NCI-H1436 (cell line): ENCODE results near the gene AGFG2.
"Not testable (repeated sequence)": the region's sequence is repeated elsewhere in the genome, so short reads cannot be mapped to it uniquely, and the experiment has no call there.

ENCODE experiments used
- DNase-seq: peaks from one replicate; lab custom pipeline; 2025; lab: John Stamatoyannopoulos, UW

AGFG2 gene

DNA sequence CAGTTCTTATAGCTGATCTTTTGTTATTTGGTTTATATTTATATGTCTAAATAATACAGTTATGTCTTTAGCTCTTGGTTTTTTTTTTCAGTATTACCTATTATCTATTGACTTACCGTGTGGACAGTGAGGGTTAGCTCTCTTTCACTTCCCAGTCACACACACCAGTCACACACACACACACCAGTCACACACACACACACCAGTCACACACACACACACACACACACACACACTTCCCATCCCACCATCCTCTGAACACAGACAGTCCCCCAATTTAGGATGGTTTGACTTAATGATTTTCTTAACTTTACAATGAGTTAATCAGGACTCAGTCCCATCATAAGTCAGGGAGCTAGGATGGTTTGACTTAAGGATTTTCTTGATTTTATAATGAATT, 18.9 kb upstream of the AGFG2 start:
- DNase-seq, result no peak

DNA sequence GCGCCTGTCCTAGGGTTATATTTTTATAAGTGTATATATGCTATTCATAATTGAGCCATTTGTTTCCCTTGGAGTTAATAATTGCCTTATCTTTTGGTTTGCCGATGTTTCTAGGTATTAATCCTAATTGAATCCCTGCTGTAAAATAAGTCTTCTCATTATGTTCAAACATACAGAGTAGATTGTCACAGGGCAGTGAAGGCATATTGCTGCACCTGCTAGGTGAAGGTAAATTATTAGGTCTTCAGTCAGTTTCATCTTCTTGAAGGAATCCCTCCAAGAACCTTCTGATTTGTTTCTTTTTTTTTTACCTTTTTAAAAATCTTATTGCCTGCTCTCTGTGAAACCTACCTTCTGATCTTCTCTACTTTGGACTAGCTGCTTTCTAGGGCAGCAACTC, 17.9 kb upstream of the AGFG2 start:
- no peak for DNase-seq

DNA sequence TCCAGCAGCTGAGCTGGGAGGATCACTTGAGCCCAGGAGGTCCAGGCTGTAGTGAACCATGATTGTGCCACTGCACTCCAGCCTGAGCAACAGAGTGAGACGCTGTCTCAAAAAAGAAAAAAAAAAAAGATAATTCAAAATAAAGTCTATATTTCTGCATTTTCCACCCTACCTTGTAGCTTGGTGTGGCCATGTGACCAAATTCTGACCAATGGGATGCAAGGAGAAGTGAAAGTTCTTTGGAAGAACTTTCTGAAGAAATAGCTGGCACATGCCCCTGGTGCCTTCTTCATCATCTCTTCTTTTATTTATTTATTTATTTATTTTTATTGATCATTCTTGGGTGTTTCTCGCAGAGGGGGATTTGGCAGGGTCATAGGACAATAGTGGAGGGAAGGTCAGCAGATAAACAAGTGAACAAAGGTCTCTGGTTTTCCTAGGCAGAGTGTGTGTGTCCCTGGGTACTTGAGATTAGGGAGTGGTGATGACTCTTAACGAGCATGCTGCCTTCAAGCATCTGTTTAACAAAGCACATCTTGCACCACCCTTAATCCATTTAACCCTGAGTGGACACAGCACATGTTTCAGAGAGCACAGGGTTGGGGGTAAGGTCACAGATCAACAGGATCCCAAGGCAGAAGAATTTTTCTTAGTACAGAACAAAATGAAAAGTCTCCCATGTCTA, 17.0 kb upstream of the AGFG2 start:
- DNase-seq, result not testable (repeated sequence)

DNA sequence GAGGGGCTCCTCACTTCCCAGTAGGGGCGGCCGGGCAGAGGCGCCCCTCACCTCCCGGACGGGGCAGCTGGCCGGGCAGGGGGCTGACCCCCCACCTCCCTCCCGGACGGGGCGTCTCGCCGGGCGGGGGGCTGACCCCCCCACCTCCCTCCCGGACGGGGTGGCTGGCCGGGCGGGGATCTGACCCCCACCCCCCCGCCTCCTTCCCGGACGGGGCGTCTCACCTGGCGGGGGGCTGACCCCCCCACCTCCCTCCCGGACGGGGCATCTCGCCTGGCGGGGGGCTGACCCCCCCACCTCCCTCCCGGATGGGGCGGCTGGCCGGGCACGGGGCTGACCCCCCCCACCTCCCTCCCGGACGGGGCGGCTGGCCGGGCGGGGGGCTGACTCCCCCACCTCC, 15.8 kb upstream of the AGFG2 start:
- DNase-seq, result not testable (repeated sequence)

DNA sequence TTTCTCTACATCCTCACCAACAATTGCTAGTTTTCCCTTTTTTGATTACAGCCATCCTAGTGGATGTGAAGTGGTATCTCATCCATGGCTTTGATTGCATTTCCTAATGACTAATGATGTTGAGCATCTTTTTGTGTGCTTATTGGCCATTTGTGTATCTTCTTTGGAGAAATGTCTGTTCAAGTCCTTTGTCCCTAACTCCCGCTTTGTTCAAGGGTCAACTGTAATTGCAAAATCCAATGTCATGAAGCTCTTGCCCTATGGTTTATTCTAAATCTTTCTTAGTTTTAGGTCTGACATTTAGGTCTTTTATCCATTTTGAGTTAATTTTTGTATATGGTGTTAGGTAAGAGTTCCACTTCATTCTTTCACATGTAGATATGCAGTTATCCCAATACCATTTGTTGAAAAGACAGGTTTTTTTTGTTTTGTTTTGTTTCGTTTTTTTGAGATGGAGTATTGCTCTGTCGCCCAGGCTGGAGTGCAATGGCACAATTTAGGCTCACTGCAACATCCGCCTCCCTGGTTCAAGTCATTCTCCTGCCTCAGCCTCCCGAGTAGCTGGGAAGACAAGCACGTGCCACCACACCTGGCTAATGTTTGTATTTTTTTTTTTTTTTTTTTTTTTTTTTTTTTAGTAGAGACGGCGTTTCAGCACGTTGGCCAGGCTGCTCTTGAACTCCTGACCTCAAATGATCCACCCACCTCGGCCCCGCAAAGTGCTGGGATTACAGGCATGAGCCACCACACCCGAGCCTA, 10.7 kb upstream of the AGFG2 start:
- not testable (repeated sequence) for DNase-seq

DNA sequence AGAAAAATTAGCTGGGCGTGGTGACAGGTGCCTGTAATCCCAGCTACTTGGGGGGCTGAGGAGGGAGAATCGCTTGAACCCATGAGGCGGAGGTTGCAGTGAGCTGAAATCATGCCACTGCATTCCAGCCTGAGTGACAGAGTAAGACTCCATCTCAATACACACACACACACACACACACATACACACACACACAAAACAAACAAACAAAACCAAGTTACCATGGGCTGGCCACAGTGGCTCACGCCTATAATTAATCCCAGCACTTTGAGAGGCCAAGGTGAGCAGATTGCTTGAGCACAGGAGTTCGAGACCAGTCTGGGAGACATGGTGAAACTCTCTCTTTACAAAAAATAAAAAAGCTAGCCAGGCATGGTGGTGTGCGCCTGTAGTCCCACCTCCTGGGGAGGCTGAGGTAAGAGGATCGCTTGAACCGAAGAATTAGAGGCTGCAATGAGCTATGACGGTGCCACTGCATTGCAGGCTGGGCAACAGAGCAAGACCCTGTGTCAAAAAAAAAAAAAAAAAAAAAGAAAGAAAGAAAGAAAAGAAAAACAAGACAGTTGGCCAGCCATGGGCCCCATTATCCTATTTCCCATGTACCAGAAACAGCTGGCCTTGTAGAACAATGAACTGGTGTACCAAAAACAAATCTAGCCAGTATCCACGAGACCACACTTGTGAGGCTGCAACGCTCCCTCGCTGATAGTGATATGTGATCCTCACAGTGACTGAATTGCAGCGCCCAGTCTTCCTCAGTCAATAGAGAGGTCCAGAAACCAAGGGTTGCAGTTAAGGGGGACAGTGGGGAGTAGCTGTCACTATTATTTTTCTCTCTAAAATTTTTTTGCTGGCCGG, 6.6 kb upstream of the AGFG2 start:
- DNase-seq, result no peak

DNA sequence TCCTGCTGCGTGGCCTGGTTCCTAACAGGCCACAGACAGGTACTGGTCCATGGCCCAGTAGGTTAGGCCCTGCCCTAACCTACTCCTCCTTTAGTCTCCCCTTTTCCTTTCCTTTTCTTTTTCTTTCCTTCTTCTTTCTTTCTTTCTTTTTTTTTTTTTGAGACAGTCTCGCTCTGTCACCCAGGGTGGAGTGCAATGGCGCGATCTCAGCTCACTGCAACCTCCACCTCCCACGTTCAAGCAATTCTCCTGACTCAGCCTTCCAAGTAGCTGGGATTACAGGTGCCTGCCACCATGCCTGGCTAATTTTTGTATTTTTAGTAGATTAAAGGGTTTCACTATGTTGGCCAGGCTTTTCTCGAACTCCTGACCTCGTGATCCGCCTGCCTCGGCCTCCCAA, 3.0 kb upstream of the AGFG2 start:
- DNase-seq, result not testable (repeated sequence)

DNA sequence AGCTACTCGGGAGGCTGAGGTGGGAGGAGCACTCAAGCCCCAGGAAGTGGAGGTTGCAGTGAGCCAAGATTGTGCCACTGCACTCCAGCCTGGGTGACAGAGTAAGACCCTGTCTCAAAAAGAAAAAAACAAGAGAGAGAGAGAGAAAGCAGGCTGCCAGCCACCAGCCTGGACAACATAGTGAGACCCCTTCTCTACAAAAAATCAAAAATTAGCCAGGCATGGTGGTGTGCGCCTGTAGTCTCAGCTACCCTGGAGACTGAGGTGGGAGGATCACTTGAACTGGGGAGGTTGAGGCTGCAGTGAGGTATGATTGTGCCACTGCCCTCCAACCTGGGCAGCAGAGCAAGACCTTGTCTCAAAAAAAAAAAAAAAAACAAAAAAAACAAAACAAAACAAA, 2.3 kb upstream of the AGFG2 start:
- DNase-seq, result not testable (repeated sequence)

DNA sequence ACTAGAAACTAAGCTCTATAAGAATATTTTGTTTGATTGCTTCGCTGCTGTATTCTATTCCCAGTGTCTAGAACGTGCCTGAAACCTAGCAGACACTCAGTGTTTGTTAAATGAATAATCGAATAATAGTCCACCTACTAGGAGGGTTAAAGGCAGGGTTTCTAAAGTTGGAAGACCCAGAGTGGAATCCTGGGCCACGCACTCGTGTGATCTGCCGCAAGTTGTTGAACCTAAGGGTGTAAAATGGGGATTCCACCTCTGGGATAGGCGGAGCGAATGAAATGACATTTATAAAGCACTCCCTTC, 702 bp upstream of the AGFG2 start:
- DNase-seq, result no peak

DNA sequence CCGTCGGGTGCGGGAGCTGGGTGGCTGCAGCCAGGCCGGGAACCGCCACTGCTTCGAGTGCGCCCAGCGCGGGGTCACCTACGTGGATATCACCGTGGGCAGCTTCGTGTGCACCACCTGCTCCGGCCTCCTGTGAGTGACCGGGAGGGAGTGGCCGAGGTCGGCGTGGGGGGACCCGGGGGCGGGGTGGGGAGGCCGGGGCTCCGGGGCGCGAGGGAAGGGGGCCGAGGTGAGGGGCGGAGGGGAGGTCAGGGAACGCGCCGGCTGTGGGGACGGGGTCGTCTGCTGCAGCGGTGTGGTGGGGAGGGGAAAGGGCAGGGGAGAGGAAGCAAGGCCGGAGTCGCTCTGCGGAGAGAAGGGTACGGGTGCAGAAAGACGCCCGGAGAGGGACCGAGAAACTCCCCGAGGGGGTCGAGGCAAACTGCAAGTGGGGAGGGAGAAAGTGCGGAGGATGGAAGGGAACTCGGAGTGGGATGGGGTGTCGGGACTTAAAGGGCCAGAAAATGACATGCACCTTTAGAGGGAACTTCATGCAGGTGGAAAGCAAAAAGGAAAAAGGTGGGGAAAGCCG, 518 bp downstream of the AGFG2 start:
- DNase-seq, result no peak

DNA sequence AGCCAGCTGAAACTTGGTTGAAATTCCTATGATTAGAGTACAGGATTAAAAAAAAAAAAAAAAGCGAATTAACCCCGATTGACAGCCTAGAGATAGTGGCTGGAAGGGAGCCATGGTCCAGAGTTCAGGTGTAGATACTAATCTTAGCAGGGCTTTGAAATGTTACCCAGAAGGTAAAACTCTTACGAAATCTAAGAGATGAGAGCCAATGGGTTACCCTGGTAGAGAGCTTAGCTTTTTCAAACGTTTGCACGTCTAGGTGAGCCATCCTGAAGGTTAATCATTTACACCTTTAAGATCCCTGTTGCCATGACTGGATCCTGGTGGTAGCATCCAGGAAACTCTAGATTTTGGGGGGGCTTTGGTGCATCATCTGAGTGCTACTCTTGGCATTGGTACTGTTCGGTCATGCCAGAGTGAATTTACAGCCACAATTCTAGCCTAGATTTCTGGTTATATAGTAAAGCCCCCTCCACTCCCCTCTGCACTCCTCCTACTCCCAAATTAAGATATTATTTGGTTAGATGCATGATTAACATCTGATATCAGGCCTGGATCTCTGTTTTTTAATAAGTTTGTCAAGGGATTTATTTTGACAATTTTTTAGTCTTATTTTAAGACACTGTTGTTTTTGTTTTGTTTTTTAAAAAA, 1.2 kb downstream of the AGFG2 start:
- no peak for DNase-seq

DNA sequence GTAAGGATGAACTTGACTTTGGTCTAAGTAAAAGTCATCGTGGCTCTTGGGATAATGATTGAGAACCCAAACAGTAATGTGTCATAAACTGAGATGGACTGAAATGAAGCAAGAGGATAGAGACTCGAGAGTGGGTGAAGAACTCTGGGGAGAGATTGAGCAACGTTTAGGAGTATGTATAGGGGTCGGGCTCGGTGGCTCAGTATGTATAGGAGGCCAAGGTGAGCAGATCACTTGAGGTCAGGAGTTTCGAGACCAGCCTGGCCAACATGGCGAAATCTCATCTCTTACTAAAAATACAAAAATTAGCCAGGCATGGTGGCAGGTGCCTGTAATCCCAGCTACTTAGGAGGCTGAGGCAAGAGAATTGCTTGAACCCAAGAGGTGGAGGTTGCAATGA, 2.3 kb downstream of the AGFG2 start:
- DNase-seq, result not testable (repeated sequence)

DNA sequence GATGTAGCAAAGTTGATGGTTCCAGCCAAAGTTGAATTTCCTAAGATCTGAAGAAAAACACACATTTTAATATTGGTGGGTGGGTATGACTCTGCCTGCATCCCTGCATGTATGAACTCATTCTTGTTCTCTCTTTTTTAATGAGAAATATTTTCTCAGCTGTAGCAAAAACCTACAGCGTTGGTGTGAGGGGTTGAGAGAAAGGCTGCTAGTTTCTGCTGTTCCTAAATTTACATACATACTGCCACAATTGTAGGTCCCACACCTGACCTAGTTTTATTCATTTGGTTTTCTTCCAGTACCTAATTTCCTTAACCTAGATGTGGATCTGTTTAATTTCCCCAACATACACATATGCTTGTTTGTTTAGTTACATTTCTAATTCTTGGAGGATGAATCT, 4.6 kb downstream of the AGFG2 start:
- DNase-seq, result no peak

DNA sequence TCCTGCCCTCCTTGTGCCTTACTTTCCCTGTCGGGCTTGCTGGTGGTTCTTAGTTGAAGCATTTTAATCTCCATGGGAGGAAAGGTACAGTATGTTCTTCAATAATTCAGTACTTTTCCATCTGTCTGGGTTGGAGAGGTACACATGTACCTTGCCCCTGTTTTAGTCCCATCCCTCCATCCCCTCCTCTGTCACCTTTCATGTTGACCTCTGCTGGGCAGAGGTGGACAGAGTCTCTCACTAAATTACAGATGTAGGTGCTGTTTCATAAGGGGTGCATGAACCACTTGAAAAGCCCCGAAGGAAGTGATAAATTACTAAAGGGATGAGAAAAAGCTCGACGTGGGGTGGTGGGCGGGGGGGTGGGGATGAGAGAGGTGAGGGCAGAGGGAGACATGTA, 5.4 kb downstream of the AGFG2 start:
- no peak for DNase-seq

DNA sequence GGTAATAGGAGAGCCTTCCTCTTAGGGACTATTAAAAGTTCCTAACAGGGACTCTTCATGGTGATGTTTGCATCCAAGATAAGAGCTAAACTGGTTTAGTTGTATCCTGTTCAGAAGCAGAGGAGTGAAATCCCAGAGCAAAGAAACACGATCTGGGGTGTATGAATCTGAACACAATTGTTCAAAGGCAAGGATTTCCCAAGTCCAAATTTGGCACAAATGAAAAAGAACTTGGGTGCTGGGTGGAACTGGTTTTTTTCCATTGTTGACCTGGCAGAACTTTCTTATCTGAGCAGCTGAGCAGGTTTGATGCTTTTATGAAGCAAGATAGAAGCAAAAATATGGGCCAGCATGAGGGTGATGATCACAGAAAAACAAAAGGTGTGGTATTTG, 6.0 kb downstream of the AGFG2 start:
- no peak for DNase-seq

DNA sequence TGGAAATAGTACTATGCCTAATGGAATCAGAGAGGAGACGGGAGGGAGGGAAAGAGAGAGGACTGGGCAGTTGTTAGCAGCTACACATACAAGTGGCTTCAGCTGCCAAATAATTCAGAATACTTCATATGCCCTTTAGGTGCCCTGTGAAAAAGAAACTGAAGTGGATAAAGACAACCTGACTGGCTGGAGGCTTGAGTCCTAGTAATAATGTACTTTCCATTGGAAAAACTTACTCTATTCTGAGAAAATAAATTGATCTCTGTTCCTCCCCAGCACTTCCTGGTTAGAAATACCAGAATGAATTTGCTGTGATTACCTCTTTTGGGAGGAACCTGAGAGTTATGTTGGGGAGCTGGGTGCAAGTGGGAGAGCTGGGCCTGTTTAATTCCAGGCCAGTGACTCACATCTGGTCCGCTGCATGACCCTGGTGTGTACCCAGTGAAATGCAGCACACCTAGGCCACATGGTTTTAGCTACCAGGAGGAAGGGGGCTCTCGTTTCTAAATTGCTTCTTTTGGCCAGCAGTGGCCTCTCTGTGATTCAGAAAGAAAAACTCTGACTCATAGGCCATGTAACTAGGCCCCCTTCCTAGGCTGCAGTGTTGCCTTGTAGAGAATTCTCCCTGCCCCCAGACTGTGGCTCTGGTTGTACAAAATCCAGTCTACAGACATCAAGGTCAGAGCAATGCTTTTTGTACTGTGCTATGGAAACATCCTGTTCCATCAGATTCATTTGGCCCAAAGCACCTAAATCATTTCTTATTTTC, 6.5 kb downstream of the AGFG2 start:
- no peak for DNase-seq

DNA sequence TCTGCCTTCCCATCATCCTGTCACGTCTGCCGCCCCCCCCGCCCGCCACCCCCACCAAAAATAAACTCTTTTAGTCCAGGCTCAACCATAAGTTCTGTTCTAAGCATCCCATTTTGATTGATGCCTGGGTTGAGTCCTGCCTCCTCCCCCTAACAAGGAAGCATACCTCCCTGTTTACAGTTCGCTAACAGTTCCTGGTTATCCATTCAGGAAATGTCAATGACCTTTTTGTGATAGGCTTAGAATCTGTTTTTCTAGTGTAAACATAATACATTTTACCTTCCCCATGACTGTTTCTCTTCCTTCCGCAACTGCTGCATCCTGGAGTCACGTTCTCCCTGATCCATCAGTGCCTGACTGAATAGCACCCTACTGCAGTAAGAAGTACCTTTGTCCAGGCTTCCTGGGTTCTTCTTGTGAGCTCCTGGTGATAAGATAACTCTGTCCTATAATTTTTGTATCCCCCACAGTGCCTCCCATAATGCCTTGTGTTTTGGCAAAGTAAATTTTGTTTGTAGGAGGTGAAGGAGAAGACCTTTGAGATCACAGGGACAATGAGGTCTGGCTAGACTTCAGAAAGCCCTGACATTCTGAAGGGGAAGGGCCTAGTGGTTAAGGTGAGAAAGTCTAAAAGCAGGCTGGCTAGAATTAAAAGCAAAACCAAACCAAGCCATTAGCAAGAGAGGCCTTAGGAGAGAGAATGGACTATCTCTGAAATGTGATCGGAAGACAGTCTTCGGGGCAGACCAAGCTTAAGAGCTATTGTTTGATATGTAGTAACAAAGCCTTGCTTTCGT, 7.3 kb downstream of the AGFG2 start:
- no peak for DNase-seq

DNA sequence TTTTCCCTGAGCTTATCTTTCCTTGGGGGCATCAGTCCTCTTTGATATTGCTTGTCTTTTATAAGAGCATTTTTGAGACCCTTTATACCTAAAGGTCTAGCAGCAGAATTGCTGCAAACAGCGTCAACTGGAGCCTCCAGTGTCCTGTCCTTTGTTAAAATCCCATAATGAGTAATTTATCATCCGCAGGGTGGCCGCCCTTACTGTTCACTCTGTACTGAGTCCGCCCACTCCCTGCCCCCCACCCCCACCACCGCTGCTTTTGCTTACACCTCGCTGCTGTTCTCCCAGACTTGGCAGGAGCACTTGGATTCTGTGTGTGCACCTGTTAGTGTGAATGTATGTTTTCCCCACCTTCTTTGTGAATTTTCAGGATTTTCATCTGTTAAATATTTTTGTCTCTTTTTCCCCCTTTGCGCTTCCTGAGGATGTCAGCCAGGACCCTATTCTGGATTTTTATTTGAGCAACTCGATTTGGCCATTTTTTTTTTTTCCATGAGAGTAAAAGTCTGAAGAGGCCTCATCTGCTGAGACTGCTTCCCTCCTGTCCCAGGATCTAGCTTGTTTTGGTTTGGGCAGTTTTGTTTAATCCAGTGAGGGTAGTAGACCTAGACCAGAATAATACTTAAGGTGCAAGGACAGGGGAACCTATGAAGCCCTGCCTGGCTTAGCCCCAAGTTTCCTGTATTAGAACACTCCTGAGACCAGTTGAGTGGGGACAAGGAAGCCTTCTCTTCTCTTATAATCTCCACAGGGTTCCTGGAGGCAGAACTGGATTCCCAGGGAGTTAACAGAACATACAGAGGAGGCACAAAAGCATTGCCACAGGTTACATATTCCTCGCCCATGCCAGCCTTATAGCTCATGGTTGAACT, 8.2 kb downstream of the AGFG2 start:
- no peak for DNase-seq

DNA sequence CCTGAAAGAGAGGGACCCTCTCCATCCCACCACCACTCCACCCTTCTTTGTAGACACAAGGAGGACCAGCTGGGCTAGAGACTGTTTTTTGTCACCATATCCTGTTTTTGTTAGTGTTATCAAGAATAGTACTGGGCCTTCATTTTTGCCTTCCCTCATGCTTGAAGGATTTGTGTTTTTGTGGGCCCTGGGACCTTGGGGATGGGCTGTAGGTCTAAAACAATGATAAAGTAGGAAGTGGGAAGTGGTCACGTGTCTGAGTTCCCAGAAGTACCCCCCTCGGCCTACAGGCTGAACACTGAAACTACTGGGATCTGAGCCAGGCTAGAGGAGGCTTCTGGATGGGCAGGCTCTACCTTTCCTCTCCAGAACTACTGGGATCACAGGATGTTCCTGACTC, 8.9 kb downstream of the AGFG2 start:
- no peak for DNase-seq

DNA sequence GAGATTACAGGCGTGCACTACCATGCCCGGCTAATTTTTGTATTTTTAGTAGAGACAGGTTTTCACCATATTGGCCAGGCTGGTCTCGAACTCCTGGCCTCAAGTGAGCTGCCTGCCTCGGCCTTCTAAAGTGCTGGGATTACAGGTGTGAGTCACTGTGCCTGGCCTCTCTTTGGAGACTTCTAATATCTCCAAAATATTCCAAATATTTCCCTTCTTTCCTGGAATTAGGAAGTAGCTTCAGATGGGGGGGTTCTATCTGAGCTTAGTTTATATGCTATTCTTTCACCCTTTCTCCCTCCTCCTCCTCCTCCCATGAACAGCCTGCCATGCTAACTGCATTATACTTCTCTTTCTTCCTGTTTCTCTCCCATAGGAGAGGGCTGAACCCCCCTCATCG, 9.4 kb downstream of the AGFG2 start:
- DNase-seq, result not testable (repeated sequence)
